ENCODE data around the gene C2CD4B.

The C2CD4B gene

DNA sequence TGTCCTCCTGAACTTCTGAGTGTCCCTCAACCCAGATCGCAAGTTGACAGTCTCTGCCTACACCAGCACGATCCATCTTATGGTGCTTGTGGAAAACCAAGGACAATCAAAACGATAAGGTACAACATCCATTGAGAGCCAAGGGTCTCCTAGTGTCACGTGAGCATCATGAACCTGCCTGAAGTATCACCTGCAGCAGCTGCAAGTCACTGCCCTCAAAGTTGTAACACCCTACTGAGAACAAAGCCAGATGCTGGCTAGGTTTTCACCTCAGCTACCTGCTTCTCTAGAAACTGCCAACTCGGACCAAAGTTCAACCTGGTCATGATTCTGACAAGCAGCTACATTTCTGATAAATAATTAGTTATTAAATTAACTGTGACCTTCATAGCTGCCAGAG, 17.5 kb downstream of the C2CD4B start:
- no peak for TF ChIP-seq EZH2phosphoT487 (conservative IDR thresholded peaks at IDR 0.05; ENCODE audit: low read length)
- TF ChIP-seq, protein P1, sequence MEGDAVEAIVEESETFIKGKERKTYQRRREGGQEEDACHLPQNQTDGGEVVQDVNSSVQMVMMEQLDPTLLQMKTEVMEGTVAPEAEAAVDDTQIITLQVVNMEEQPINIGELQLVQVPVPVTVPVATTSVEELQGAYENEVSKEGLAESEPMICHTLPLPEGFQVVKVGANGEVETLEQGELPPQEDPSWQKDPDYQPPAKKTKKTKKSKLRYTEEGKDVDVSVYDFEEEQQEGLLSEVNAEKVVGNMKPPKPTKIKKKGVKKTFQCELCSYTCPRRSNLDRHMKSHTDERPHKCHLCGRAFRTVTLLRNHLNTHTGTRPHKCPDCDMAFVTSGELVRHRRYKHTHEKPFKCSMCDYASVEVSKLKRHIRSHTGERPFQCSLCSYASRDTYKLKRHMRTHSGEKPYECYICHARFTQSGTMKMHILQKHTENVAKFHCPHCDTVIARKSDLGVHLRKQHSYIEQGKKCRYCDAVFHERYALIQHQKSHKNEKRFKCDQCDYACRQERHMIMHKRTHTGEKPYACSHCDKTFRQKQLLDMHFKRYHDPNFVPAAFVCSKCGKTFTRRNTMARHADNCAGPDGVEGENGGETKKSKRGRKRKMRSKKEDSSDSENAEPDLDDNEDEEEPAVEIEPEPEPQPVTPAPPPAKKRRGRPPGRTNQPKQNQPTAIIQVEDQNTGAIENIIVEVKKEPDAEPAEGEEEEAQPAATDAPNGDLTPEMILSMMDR (IDR thresholded peaks at IDR 0.05; ENCODE audit: insufficient read depth, low read length, poor library complexity, severe bottlenecking), result no peak
- H3K9me3 ChIP-seq (ENCODE audit: insufficient read depth, low read length), result no peaks in the 10 kb centered on the region
- H3K4me2 ChIP-seq (ENCODE audit: low read depth, low read length, poor library complexity, severe bottlenecking), result no peak overlapping the region
- no peak overlapping the region for H3K27ac ChIP-seq (ENCODE audit: low read depth, low read length)
- H3K36me3 ChIP-seq (ENCODE audit: low read length), result no peaks in the 10 kb centered on the region
- H2AFZ ChIP-seq (ENCODE audit: low read depth, low read length, severe bottlenecking), result no peak overlapping the region
- no peaks in the 10 kb centered on the region for H3K9me2 ChIP-seq (replicated peaks; ENCODE audit: insufficient read depth, low read length)
- no peaks in the 10 kb centered on the region for H3K79me2 ChIP-seq (ENCODE audit: insufficient read depth, low read length)
- no peaks in the 10 kb centered on the region for H4K20me1 ChIP-seq (ENCODE audit: low read depth, low read length)
- no peak overlapping the region for H3K9ac ChIP-seq (ENCODE audit: low read length)
- H3K4me3 ChIP-seq (ENCODE audit: insufficient read depth, low read length, poor library complexity, severe bottlenecking), result no peak overlapping the region
- H3F3A ChIP-seq (ENCODE audit: insufficient read depth), result no peaks in the 10 kb centered on the region
- H3K27me3 ChIP-seq (ENCODE audit: low read length), result no peaks in the 10 kb centered on the region

DNA sequence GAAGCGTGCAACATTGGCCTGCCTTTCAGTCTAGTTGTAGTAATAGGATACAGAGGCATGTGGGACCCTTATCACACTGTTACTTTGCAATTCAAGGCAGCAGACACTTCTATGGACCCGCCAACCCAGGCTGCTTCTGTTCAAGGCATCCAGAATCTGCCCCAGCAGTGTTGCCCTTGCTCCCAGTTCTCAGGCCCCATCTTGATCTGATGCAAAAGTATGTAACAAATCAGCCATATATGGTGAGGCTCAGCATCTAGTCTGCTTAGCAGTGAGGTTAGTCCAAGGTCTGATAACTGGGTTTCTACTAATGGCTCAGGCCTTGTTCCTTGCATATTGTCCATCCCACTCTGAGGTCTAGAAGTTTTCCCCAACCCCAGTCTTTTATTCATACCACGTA, 17.9 kb downstream of the C2CD4B start:
- no peak for TF ChIP-seq EZH2phosphoT487 (conservative IDR thresholded peaks at IDR 0.05; ENCODE audit: low read length)
- TF ChIP-seq, protein P1 (IDR thresholded peaks at IDR 0.05; ENCODE audit: insufficient read depth, low read length, poor library complexity, severe bottlenecking), result no peak
- no peaks in the 10 kb centered on the region for H3K79me2 ChIP-seq (ENCODE audit: insufficient read depth, low read length)
- H3K4me3 ChIP-seq (ENCODE audit: insufficient read depth, low read length, poor library complexity, severe bottlenecking), result no peak overlapping the region
- H3K4me2 ChIP-seq (ENCODE audit: low read depth, low read length, poor library complexity, severe bottlenecking), result no peak overlapping the region
- no peaks in the 10 kb centered on the region for H3K9me3 ChIP-seq (ENCODE audit: insufficient read depth, low read length)
- no peaks in the 10 kb centered on the region for H3K27me3 ChIP-seq (ENCODE audit: low read length)
- no peak overlapping the region for H2AFZ ChIP-seq (ENCODE audit: low read depth, low read length, severe bottlenecking)
- no peak overlapping the region for H3K27ac ChIP-seq (ENCODE audit: low read depth, low read length)
- no peak overlapping the region for H3K9ac ChIP-seq (ENCODE audit: low read length)
- no peaks in the 10 kb centered on the region for H3K9me2 ChIP-seq (replicated peaks; ENCODE audit: insufficient read depth, low read length)
- no peaks in the 10 kb centered on the region for H4K20me1 ChIP-seq (ENCODE audit: low read depth, low read length)
- no peaks in the 10 kb centered on the region for H3K36me3 ChIP-seq (ENCODE audit: low read length)
- H3F3A ChIP-seq (ENCODE audit: insufficient read depth), result no peaks in the 10 kb centered on the region

DNA sequence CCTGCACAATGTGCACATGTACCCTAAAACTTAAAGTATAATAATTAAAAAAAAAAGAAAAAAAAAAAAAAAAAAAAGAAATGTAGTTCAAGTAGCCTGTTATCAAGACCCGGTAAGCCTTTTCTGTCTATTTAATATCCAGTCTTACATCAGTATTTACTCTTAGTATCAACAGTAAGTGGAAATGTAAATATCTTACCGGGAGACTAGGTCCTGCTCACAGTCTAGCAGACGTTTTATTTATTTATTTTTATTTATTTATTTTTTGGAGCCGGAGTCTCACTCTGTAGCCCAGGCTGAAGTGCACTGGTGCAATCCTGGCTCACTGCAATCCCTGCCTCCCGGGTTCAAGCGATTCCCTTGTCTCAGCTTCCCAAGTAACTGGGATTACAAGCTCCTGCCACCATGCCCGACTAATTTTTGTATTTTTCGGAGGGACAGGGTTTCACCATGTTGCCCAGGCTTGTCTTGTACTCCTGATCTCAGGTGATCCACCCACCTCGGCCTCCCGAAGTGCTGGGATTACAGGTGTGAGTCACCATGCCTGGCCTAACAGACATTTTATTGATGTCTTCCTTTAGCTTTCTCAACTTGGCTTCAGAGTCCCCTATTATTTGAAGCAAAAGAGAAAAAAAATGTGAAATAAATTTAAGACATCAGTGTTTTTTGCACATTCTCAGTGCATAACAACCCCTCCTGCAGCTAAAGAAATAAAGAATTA, 19.9 kb downstream of the C2CD4B start:
- H3K9me2 ChIP-seq (replicated peaks; ENCODE audit: insufficient read depth, low read length), result no peaks in the 10 kb centered on the region
- H3K4me3 ChIP-seq (ENCODE audit: insufficient read depth, low read length, poor library complexity, severe bottlenecking), result no peak overlapping the region
- H3F3A ChIP-seq (ENCODE audit: insufficient read depth), result no peaks in the 10 kb centered on the region
- no peak overlapping the region for H2AFZ ChIP-seq (ENCODE audit: low read depth, low read length, severe bottlenecking)
- no peaks in the 10 kb centered on the region for H3K9me3 ChIP-seq (ENCODE audit: insufficient read depth, low read length)
- no peak for TF ChIP-seq EZH2phosphoT487 (conservative IDR thresholded peaks at IDR 0.05; ENCODE audit: low read length)
- no peaks in the 10 kb centered on the region for H3K79me2 ChIP-seq (ENCODE audit: insufficient read depth, low read length)
- no peak overlapping the region for H3K4me2 ChIP-seq (ENCODE audit: low read depth, low read length, poor library complexity, severe bottlenecking)
- no peaks in the 10 kb centered on the region for H4K20me1 ChIP-seq (ENCODE audit: low read depth, low read length)
- no peaks in the 10 kb centered on the region for H3K27me3 ChIP-seq (ENCODE audit: low read length)
- H3K9ac ChIP-seq (ENCODE audit: low read length), result no peak overlapping the region
- H3K36me3 ChIP-seq (ENCODE audit: low read length), result no peaks in the 10 kb centered on the region
- H3K27ac ChIP-seq (ENCODE audit: low read depth, low read length), result no peak overlapping the region

DNA sequence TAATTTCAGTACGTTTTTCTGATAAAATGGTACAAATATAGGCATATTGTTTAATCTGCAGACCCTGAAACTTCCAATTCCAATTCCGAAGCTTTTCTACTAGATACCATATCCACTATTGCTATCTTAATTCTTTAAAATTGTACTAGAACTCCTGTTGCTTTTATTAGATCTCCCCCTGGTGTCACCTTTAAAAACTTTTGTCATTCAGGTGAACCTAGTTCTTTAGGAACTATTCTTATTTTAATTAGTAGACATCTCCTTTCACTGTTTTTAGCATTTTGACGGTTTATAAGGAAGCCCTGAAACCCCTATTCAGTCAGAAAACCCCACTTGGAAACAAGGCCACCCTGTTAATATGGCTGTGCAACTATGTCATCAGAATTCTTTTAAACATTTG, 22.3 kb downstream of the C2CD4B start:
- H4K20me1 ChIP-seq (ENCODE audit: low read depth, low read length), result no peaks in the 10 kb centered on the region
- no peak overlapping the region for H2AFZ ChIP-seq (ENCODE audit: low read depth, low read length, severe bottlenecking)
- no peak overlapping the region for H3K27ac ChIP-seq (ENCODE audit: low read depth, low read length)
- H3F3A ChIP-seq (ENCODE audit: insufficient read depth), result no peaks in the 10 kb centered on the region
- TF ChIP-seq EZH2phosphoT487 (conservative IDR thresholded peaks at IDR 0.05; ENCODE audit: low read length), result no peak
- TF ChIP-seq, protein P1 (IDR thresholded peaks at IDR 0.05; ENCODE audit: insufficient read depth, low read length, poor library complexity, severe bottlenecking), result no peak
- no peaks in the 10 kb centered on the region for H3K9me2 ChIP-seq (replicated peaks; ENCODE audit: insufficient read depth, low read length)
- H3K4me3 ChIP-seq (ENCODE audit: insufficient read depth, low read length, poor library complexity, severe bottlenecking), result no peak overlapping the region
- no peak overlapping the region for H3K4me2 ChIP-seq (ENCODE audit: low read depth, low read length, poor library complexity, severe bottlenecking)
- no peak overlapping the region for H3K9ac ChIP-seq (ENCODE audit: low read length)
- no peaks in the 10 kb centered on the region for H3K9me3 ChIP-seq (ENCODE audit: insufficient read depth, low read length)
- no peaks in the 10 kb centered on the region for H3K27me3 ChIP-seq (ENCODE audit: low read length)
- H3K36me3 ChIP-seq (ENCODE audit: low read length), result no peaks in the 10 kb centered on the region
- H3K79me2 ChIP-seq (ENCODE audit: insufficient read depth, low read length), result no peaks in the 10 kb centered on the region
